ENCODE data around the gene ARHGAP40.
A peak's percentile ranks its signal among the peaks of the same experiment; 100 is the strongest.

The ARHGAP40 gene

DNA sequence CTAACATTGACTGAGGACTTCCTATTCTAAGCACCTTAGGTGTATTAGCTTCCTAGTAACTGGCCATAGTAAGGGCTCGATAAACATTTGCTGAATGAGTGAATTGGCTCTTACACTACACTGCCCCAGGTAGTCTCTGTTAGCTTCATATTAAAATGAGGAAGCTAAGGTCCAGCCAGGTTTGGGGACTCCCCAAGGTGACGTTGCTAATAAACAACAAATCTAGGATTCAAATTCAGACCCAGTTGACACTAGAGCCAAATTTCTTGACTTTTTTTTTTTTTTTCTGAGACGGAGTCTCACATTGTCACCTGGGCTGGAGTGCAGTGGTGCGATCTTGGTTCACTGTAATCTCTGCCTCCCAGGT is 16.2 kb downstream of the ARHGAP40 start:
- DNase-seq, result no peak

DNA sequence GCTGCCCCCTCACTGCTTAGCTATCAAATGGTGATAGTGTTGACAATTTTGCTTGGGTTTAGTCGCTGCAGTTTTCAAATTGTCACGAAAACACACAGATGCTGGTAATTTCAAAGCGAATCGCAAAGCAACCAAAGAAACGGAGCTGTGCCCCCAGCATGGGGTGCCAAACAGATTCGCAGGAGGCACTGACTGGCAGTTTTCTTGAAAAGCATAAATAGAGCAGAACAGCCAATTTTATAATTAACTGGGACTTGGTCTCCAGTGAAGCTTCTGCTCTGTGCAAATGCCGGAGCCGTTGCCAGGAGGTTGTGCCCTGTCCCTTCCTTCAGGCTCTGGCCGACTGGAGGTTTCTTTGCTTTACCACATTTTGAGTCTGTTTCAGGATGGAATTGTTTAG is 18.8 kb downstream of the ARHGAP40 start:
- DNase-seq, result no peak

DNA sequence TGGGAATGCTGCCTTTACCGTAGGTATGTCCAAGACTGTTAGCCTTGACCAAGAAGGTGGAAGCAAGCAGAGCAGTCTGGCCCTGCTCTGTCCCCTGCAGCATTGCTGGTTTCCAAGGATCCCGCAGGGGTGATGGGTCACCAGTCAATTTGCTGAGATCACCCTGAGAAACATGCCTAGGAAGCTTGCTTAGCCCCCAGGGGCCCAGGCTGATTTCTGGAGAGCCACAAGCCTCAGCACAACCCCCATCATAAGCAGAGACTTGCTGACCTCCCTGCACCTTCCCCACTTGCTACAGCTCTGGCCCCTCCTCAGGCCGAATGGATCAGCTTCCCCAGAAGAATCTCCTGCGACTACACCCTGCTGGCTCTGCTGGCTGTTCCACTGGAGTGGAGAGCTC is 21.5 kb downstream of the ARHGAP40 start:
- no peak for DNase-seq

DNA sequence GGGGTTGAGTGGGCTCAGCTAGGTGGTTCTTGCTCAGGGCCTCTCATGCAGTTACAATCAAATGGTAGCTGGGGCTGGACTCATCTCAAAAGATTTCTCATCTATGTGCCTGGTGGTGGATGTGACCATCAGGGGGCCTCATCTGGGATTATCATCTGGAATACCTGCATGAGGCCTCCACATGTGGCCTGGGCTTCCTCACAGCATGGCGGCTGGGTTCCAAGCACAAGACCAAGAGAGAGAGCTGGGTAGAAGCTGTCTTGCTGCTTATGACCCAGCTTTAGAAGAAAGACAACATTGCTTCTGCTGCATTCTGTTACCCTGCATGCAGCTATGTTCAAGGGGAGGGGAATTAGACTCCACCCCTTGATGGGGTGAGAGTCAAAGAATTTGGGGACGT is 22.5 kb downstream of the ARHGAP40 start:
- DNase-seq, result no peak

DNA sequence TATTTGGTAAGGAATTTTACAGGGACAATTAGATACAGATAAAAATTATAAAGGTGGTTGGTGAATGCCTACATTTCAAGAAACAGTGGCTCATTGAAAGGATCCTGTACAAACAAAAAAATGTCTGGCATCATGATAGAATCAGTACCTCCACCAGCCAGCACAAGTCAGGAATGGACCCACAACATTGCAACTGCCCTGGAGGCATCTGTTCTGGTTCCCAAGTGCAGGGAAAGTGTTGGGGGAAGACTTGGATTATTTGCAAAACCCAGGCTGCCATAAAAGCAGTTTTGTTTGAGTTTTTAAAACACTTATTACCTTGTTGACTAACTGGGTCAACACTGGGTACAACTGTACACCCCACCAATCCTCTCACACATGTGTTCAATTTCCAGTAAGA is 24.3 kb downstream of the ARHGAP40 start:
- no peak for DNase-seq

DNA sequence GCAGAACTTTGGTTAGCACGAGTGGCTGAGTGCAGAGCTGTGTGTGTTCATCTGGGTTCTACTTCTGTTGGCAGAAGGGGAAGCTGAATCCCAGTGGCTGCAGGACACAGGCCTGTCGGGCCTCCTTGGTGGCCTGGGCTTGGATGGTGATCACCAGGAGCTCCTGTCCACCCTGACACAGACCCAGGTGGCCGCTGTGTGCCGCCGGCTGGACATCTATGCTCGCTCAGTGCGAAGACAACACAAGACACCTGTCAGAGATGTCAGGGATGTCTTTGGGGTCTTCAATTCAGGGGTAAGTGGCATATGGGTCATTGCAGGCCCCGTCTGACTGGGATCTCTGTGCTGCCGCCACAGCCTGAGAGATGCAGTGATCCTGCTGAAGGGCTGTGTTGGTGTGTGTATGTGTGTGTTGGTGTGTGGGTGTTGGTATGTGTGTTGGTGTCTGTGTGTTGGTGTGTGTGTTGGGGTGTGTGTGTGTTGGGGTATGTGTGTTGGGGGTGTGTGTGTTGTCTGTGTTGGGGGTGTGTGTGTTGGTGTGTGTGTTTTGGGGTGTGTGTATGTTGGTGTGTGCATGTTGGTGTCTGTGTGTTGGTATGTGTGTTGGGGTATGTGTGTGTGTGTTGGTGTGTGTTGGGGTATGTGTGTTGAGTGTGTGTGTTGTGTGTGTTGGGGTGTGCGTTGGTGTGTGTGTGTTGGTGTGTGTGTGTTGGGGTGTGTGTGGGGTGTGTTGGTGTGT is 25.5 kb downstream of the ARHGAP40 start:
- no peak for DNase-seq

DNA sequence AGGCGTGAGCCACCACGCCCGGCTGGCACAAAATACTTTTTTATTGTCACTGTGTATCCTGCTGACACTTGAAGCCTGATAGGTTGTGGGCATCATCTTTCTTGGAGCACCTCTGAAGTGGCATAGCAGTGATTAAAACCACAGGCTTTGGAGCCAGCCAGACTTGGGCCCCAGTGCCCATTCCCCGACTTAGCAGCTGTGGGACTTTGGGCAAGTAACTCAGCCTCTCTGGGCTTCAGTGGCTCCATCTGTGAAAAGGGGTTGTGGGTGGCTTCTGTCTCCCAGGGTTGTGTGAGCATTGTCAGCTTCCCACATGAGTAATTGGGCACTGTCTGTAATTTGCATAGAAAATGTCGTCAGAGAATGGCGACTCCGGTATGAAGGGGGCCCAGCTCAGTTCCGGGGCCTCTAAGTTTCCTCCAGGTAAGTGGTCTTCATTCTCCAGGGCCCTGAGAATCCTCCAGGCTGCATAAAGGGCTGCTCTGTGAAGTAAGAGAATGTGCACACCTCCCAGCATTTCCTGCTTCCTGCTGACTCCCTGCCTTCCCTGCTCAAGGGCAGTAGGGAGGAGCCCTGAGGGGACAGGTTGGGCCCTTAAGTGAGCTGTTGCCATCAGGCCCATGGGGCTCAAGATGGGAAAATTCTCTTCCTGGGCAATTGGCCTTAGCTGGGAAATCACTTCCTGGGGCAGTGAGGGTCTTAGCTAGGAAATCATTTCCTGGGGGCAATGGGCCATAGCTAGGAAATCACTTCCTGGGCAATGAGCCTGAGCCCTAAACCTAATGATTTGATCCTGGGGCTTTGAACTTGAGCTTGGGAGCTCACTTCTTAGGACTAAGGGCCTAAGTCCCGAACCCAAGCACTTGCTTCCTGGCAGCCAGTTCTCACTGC is 27.2 kb downstream of the ARHGAP40 start:
- DNase-seq, result no peak

DNA sequence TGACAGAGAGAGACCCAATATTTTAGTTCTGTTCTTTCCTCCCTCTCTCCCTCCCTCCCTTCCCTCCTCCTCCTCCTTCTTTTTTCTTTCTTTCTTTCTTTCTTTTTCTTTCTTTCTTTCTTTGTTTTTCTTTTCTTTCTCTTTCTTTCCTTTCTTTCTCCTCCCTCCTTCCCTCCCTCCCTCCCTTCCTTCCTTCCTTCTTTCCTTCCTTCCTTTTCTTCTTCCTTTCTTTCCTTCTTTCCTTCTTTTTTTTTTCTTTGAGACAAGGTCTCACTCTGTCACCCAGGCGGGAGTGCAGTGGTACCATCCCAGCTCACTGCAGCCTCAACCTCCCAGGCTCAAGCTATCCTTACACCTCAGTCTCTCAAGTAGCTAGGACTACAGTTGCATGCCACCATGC is 28.4 kb downstream of the ARHGAP40 start:
- DNase-seq, result no peak

DNA sequence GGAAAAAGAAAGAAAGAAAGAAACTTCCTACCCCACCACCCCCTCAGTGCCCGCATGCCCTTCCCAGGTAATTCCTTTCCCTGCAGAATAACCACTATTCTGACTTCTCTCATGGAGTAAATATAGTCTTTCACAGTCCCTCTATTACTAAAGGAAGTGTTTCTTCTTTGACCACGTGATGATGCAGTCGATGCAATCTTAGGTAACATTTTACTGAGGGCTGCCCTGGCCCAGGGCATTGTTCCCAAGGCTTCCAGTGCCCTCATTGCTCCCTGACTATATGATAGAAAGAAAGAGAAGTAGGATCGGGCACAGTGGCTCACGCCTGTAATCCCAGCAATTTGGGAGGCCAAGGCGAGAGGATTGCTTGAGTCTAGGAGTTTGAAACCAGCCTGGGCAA is 29.1 kb downstream of the ARHGAP40 start:
- DNase-seq, result no peak

DNA sequence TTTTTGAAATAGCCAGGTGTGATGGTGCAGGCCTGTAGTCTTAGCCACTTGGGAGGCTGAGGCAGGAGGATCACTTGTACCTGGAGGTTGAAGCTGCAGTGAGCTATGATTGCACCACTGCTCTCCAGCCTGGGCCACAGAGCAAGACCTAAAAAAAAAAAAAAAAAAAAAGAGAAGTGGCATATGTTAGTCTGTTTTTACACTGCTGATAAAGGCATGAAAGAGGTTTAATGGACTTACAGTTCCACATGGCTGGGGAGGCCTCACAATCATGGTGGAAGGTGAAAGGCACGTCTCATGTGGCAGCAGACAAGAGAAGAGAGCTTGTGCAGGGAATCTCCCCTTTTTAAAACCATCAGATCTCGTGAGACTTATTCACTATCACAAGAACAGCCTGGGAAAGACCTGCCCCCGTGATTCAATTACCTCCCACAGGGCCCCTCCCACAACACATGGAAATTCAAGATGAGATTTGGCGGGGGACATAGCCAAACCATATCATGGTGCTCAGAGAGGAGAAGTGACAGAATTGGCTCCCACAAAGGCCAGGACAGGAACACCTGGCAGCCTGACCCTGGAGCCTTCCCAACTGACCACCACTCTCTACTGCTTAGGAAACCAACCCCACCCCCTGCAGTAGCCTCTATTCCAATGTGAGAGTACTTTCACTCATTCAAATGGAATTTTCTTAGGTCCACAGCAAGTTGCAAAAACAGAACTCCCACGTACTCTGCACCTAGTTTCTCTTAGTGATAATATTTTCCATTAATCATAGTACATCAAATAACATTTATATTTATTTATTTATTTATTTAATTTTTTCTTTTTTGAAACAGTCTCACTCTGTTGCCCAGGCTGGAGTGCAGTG is 29.8 kb downstream of the ARHGAP40 start:
- no peak for DNase-seq

DNA sequence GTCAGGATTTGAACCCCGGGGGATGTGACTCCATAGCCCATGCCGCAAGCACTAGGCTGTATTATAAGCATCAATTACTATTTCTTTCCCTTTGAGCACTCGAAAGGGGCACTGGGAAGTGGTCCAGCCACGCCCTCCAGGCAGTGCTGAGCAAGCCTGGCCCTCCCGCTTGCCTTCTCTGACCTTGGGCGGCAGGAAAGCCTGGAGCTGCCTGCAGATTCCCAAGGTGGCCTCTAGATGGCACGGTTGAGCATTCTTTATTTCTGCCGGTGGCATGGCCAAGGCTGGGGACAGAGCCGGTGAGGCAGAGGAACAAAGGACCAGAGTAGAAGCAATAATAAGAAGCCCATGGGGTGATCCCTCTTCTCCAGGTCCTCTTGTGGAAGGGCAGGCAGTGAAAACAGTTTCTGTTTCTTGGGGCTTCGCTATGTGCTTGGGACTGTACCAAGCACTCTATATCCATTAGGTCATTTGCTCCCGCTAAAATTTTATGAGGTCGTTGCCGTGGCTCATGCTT is 32.0 kb downstream of the ARHGAP40 start:
- peak; percentile 61 to 78 (median 76) for DNase-seq

DNA sequence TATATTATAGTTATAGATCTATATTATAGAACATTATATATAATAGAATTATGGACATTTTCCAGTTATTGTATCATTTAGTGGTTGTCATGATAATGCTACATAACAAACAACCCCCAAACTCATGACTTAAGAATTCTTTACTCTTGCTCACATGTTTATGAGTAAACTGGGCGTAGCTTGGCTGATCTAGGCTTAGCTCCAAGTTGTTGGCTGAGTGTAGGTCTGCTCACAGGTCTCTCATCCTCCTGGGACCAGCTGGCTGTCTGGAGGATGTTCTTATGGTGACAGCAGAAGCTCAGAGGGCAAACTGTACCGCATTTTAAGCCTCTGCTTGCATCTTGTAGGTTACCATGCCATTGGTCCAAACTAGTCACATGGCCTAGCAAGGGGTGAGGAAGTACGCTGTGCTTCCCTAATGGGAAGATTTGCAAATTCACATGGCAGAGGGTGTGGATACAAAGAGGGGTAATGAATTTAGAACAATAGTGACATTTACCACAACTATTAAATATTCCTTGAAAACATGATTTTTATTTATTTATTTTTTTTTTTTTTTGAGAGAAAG is 34.2 kb downstream of the ARHGAP40 start:
- peak in 3 of 4 experiments; percentile 27 to 47 (median 32) for DNase-seq

DNA sequence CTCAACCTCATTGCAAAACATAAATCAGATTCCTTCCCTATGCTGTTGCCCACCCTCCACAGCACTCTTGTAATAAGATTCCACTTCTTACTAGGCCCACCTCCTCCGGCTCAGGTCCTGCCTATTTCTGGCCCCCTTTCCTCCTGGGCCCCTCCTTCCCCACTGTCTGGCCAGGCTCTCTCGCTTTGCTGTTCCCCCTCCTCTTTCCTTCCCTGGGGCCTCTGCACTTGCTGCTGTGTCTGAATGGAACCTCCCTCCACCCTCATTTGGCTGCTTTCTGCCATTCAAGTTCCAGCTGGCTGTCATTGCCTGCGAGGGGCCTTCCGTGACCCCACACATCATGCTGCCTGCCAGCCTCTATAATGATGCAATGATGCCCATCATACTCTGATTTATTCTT is 38.9 kb downstream of the ARHGAP40 start:
- no peak for DNase-seq

DNA sequence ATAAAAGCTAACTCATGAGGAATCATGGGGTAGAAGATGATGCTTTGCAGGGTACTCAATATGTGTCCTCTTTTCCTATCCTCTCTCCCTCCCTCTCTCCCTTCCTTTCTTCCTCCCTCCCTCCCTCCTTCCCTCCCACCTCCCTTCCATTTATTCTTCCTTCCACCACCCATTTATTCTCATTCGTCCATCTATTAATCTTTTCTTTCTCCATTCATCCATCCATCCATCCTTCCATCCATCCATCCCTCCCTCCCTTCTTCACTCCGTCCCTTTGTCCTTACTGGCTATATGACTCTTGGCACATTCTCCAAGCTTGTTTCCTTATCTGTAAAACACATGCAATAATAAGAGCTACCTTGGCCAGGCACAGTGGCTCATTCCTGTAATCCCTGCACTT is 40.9 kb downstream of the ARHGAP40 start:
- no peak for DNase-seq

DNA sequence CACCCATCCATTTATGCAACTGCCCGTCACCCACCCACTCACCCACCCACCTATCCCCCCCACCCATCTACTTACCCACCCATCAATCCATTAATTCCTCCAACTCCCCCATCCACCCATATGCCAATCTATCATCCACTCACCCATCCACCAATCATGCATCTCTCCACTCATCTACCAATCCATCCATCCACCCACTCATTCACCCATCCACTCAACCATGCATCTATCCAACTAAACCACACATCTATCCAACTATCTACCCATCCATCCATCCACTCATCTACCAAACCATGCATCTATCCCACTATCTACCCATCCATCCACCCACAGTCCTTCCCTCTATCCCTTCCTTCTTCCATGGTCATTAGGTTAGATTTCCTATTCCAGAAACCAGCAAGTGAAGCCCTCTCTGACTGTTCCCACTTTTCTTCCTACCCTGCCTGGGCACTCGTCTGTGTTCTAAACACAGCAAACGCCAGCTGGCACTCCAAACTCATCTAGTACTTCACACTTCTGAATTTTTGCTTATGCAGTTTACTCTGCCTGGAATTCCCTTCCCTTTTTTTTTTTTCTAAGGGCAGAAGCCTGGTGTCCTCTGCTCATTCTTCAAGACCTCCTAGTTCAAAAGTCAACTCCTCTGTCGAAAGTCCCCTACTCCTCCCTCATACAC is 43.1 kb downstream of the ARHGAP40 start:
- DNase-seq, result no peak

DNA sequence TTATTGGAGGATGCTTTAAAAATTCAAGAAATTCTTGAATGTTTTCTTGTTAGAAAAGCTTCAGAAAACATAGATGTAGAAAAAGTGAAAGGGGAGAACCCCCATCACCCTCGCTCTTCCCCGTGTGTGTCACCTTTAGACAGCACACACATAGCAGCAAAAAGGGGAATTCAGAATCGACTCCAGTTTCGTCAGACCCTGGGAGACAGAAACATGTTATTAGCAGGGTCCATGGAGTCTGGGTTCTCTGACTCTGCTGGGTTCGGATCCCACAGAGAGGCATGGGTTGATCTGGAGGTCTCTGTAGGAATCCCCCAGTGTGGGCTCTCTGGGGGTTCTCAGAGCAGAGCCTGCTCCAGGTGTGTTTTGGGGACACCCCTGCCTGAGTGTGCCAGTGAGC is 43.7 kb downstream of the ARHGAP40 start:
- DNase-seq, result no peak

DNA sequence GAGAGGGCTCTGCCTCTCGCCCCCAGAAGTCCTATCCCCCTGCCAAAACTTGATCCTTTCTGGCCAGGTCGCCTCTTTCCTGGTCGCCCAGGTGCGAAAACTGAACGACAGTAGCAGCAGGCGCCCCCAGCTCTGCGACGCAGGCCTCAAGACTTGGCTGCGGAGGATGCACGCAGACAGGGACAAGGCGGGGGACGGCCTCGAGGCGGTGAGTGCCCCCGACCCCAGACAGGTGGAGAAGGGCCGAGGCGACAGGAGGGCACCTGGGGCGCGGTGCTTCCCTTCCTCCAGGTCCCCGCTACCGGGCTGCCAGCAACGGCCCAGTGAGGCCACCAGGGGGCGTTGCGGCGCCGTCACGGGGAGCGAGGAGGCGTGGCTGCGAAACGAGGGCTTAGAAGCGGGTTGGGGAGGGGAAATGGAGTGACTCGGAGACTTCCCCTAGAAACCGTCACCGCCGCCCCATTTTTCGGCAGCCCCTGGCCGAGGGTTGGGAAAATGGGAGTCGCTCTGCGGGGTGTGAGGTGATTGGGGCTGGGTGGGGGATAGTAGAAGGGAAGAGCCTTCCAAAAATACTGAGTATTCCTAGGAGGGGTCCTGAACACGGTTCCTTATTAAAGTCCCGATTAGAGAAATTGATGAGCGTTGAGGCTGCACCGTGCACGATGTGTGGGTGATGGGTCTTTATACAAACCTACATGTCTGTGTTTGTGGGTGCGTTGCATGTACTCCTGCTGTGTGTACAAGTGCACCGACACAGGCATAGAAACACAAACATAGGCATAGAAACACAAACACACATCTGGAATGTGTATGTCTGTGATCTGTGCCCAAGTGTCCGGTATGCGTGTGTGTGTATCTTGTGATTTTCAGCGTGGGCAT is 44.6 kb downstream of the ARHGAP40 start:
- DNase-seq, result peak; percentile 81 to 88 (median 87)

DNA sequence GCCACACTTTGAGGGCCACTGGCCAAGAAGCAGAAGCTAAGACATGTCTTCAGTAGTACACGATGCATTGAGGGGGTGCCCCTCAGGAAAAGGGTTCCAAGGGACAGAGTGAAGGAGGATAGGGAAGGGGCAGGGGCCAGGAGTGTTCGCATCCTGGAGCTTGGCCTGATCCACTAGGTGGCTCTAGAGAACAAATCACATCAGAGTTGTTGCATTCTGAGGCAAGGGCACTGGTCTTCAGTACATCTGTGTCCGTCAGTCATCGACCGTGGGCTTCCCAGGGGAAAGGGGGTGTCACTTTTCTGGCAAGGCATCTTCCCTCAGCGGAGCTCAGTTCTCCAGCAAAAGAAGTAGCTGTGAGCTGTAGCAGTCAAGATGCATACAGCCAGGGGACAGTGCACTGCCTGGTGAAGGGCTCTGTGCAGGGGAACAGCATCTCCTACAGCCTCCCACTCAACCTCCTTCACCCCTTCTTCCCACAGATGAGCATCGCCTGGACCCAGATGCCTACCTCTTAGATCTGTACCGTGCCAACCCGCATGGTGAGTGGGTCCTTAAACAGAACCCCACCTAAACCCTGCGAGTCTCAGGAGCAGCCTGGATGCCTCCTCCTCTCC is 47.8 kb downstream of the ARHGAP40 start:
- DNase-seq, result peak in 3 of 4 experiments; percentile 13 to 17 (median 15)

DNA sequence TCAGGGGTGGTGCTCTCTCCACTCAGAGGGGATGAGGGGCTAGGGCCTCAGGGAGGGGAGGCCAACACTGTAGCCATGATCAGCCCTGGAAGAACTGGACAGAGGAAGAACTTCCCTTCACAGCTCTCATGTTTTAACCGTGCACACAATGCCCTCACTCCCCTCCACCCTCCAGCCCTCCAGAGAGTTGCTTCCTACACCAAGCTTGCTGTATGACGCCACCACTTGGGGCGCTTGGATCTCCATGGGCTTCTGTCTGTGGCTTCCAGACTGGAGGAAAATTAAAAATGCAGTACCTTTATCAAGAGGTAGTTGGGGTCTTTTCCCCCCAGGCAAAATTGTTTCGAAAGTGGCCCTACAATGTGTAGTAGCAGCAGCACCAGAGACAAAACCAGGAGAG is 48.4 kb downstream of the ARHGAP40 start:
- DNase-seq, result no peak

DNA sequence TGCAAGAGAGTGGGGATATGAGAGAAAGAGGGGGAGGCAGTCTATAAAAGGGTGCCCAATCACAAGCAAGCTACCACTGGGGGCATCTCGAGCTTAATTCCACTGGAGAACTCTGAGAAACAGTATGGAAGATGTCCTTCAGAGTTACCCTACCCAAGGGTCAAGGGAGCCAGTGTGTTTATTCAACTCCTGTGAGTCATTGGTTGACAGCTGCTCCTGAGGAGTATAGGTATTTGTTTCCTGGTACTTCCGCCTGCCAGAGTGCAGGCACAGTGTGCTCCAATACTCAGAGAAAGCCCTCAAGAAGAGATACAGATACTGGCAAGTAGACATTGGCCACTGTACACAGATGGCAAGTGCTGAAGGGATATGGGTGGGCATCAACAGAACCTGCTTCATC is 49.5 kb downstream of the ARHGAP40 start:
- no peak for DNase-seq

Measured in suppressor macrophage (primary cell).